HepG2 (cell line): ENCODE data around the gene KIF22. TPM values are rescaled to one million over a fixed set of nuclear protein-coding genes. Genes with fewer than 3 reads are reported as not detected.

Source experiments
- ELF1 ChIP-seq: sonication (generic); formaldehyde crosslinking; IDR thresholded peaks from 2 replicates; pipeline ENCODE4 v1.4.0; 2020; ENCODE audit warnings: missing genetic modification reagents
- ELF3 ChIP-seq: IDR thresholded peaks from 2 replicates; pipeline ENCODE4 v1.6.1; 2016; ENCODE audit warnings: missing genetic modification reagents, missing compliant biosample characterization
- FOXO1 ChIP-seq: sonication (generic); formaldehyde crosslinking; IDR thresholded peaks from 2 replicates; pipeline ENCODE4 v1.4.0; 2020; ENCODE audit warnings: missing genetic modification reagents
- IKZF4 ChIP-seq: sonication (generic); formaldehyde crosslinking; IDR thresholded peaks from 2 replicates; pipeline ENCODE4 v1.5.1; 2020; ENCODE audit warnings: borderline replicate concordance, mild to moderate bottlenecking, low read depth, missing genetic modification reagents; ENCODE audit errors: not compliant biosample characterization
- MIER3 ChIP-seq: IDR thresholded peaks from 2 replicates; pipeline ENCODE4 v1.6.1; 2016; ENCODE audit warnings: missing compliant biosample characterization, borderline replicate concordance
- NRL ChIP-seq: sonication (generic); formaldehyde crosslinking; IDR thresholded peaks from 2 replicates; pipeline ENCODE4 v1.5.0; 2020; ENCODE audit warnings: missing genetic modification reagents, mild to moderate bottlenecking, moderate library complexity, borderline replicate concordance
- PRPF4 ChIP-seq: fragments of 200-400 bp; formaldehyde crosslinking; IDR thresholded peaks from 2 replicates; pipeline ENCODE4 v1.6.1; 2016; ENCODE audit warnings: low read length, low read depth; ENCODE audit not compliant: poor library complexity, severe bottlenecking
- SCMH1 ChIP-seq: sonication (generic); formaldehyde crosslinking; IDR thresholded peaks from 2 replicates; pipeline ENCODE4 v1.9.0; 2021; ENCODE audit warnings: missing genetic modification reagents, mild to moderate bottlenecking, borderline replicate concordance
- SP2 ChIP-seq: sonication (generic); formaldehyde crosslinking; IDR thresholded peaks from 2 replicates; pipeline ENCODE4 v1.5.1; 2020; ENCODE audit warnings: mild to moderate bottlenecking, missing genetic modification reagents
- SRY ChIP-seq: sonication (generic); formaldehyde crosslinking; IDR thresholded peaks from 2 replicates; pipeline ENCODE4 v1.8.0; 2022; ENCODE audit warnings: mild to moderate bottlenecking, missing genetic modification reagents
- SYNCRIP ChIP-seq: fragments of 200-400 bp; formaldehyde crosslinking; IDR thresholded peaks from 2 replicates; pipeline ENCODE4 v1.6.1; 2018; ENCODE audit warnings: mild to moderate bottlenecking, low read depth, low read length; ENCODE audit not compliant: insufficient read depth
- YY1 ChIP-seq: IDR thresholded peaks from 2 replicates; pipeline ENCODE4 v1.6.1; 2011; ENCODE audit warnings: low read length, low read depth, moderate library complexity, mild to moderate bottlenecking; ENCODE audit not compliant: insufficient read depth, insufficient replicate concordance
- ZKSCAN5 ChIP-seq: sonication (generic); formaldehyde crosslinking; IDR thresholded peaks from 2 replicates; pipeline ENCODE4 v1.5.1; 2020; ENCODE audit warnings: mild to moderate bottlenecking, missing genetic modification reagents
- ZNF367 ChIP-seq: sonication (generic); formaldehyde crosslinking; IDR thresholded peaks from 2 replicates; pipeline ENCODE4 v1.4.0; 2020; ENCODE audit warnings: missing genetic modification reagents, borderline replicate concordance
- ZNF383 ChIP-seq: sonication (generic); formaldehyde crosslinking; IDR thresholded peaks from 2 replicates; pipeline ENCODE4 v1.4.0; 2020; ENCODE audit warnings: missing genetic modification reagents, mild to moderate bottlenecking, borderline replicate concordance
- ZNF562 ChIP-seq: sonication (generic); formaldehyde crosslinking; IDR thresholded peaks from 2 replicates; pipeline ENCODE4 v1.8.0; 2022; ENCODE audit warnings: missing genetic modification reagents, borderline replicate concordance
- ZNF7 ChIP-seq: IDR thresholded peaks from 2 replicates; pipeline ENCODE4 v1.6.1; 2016; ENCODE audit warnings: missing biosample characterization, missing genetic modification reagents
- ZNF720 ChIP-seq: sonication (generic); formaldehyde crosslinking; IDR thresholded peaks from 2 replicates; pipeline ENCODE4 v1.4.0; 2020; ENCODE audit warnings: missing genetic modification reagents
- ZNF792 ChIP-seq: IDR thresholded peaks from 2 replicates; pipeline ENCODE4 v1.6.1; 2016
- polyA plus RNA-seq, 8 experiments: library from polyadenylated mRNA; depleted of rRNA in 3 of 8; stranded (reverse) in 7 of 8; unstranded in 1 of 8; fragments of >200 nt; fragmentation: Illumina TruSeq in 4 of 8; extraction: Trizol in 4 of 8; gene quantifications; 2 replicates each; pipeline versions ENCODE4 v1.2.1 to v1.2.3, GENCODE V29; 2011 to 2016; ENCODE audit warnings: low read depth in 4 of 8, missing spikeins in 1 of 8, mixed read lengths in 1 of 8; ENCODE audit not compliant: insufficient read depth in 1 of 8
- total RNA-seq, 5 experiments: library from RNA; depleted of rRNA; stranded (reverse); fragments of >200 nt; fragmentation: Illumina TruSeq; extraction: Trizol; gene quantifications; 2 replicates each; pipeline ENCODE4 v1.2.3, GENCODE V29; 2016; ENCODE audit warnings: low read depth in 1 of 5
- TF ChIP-seq, protein P1 (sequence below): sonication (generic); formaldehyde crosslinking; IDR thresholded peaks from 2 replicates; pipeline ENCODE4 v1.5.1; 2020; ENCODE audit warnings: mild to moderate bottlenecking, moderate library complexity, missing genetic modification reagents
- TF ChIP-seq, protein P2 (sequence below): sonication (generic); formaldehyde crosslinking; IDR thresholded peaks from 2 replicates; pipeline ENCODE4 v1.4.0; 2020; ENCODE audit warnings: mild to moderate bottlenecking, low read depth, missing genetic modification reagents
- TF ChIP-seq, protein P3 (sequence below): IDR thresholded peaks from 2 replicates; pipeline ENCODE4 v1.6.1; 2012; ENCODE audit warnings: low read depth, low read length, improper control_type of control experiment
- TF ChIP-seq, protein P4 (sequence below): sonication (generic); formaldehyde crosslinking; IDR thresholded peaks from 2 replicates; pipeline ENCODE4 v1.8.1; 2023; ENCODE audit warnings: missing genetic modification reagents, inconsistent platforms, borderline replicate concordance

The KIF22 gene
- total and polyA plus RNA-seq, 2 of the 13 experiments (the other 11 are each of a cell fraction or from before 2014, with no cell fraction given) = 95.8 to 118 TPM

DNA sequence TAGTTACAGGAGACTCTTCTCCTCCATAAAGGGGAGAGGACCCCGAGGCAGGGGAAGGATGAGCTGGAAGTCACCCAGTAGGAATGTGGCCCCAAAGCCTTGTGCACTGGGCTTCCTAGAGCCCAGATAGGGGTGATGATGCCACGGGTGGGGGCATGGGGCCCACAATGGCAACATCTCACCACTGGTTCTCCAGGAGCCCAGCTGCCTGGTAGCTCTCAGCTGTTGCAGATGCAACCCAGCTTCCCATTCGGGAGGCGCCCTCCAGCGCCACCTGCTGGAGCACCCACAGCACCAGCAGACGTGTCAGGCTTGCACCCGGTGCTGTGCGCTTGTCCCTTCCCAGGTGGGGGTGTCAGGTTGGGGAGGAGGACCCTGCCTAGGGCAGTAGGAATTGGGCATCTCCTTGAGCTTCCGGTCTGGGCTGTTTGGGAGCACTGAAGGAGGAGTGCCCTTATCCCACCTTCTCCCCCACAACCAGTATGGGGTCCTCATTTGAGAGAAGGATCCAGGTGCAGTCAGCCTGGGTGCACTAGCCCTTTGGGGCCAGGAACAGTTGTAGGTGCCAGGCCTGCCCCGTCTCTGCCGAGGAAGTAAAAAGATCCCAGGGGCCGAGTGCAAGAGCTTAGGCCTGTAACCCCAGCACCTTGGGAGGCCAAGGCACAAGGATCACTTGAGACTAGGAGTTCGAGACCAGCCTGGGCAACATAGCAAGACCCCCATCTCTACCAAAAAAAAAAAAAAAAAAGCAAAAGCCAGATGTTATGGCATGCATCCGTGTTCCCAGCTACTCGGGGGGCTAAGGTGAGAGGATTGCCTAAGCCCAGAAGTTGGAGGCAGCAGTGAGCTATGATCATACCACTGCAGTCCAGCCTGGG is 58.1 kb downstream of the KIF22 start (continued):
- TF ChIP-seq, protein P1, sequence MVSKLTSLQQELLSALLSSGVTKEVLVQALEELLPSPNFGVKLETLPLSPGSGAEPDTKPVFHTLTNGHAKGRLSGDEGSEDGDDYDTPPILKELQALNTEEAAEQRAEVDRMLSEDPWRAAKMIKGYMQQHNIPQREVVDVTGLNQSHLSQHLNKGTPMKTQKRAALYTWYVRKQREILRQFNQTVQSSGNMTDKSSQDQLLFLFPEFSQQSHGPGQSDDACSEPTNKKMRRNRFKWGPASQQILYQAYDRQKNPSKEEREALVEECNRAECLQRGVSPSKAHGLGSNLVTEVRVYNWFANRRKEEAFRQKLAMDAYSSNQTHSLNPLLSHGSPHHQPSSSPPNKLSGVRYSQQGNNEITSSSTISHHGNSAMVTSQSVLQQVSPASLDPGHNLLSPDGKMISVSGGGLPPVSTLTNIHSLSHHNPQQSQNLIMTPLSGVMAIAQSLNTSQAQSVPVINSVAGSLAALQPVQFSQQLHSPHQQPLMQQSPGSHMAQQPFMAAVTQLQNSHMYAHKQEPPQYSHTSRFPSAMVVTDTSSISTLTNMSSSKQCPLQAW (CRISPR knock-in tag) = peak; percentile 21; the same call in 1 of the 2 replicates
- TF ChIP-seq ELF3 (0 out of 2 replicates have a peak, but pooled peaks have one; percentile 32), ZNF367 (CRISPR knock-in tag) (no peak), SYNCRIP (no peak), IKZF4 (CRISPR knock-in tag) (peak; percentile 49), PRPF4 (no peak), FOXO1 (CRISPR knock-in tag) (peak; percentile 67; the same call in 1 of the 2 replicates), SCMH1 (CRISPR knock-in tag) (no peak), SRY (CRISPR knock-in tag) (no peak), YY1 (peak; percentile 68), MIER3 (CRISPR knock-in tag) (peak; percentile 52; the same call in 1 of the 2 replicates), ZKSCAN5 (CRISPR knock-in tag) (no peak), SP2 (no peak), NRL (no peak), ZNF562 (no peak), ZNF7 (CRISPR knock-in tag) (no peak), ZNF383 (no peak), ZNF792 (CRISPR knock-in tag) (no peak), ELF1 (CRISPR knock-in tag) (peak; percentile 48; the same call in 1 of the 2 replicates), ZNF720 (no peak)
- TF ChIP-seq, protein P2, sequence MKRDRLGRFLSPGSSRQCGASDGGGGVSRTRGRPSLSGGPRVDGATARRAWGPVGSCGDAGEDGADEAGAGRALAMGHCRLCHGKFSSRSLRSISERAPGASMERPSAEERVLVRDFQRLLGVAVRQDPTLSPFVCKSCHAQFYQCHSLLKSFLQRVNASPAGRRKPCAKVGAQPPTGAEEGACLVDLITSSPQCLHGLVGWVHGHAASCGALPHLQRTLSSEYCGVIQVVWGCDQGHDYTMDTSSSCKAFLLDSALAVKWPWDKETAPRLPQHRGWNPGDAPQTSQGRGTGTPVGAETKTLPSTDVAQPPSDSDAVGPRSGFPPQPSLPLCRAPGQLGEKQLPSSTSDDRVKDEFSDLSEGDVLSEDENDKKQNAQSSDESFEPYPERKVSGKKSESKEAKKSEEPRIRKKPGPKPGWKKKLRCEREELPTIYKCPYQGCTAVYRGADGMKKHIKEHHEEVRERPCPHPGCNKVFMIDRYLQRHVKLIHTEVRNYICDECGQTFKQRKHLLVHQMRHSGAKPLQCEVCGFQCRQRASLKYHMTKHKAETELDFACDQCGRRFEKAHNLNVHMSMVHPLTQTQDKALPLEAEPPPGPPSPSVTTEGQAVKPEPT (CRISPR knock-in tag) = 0 out of 2 replicates have a peak, but pooled peaks have one; percentile 35
- TF ChIP-seq, protein P3, sequence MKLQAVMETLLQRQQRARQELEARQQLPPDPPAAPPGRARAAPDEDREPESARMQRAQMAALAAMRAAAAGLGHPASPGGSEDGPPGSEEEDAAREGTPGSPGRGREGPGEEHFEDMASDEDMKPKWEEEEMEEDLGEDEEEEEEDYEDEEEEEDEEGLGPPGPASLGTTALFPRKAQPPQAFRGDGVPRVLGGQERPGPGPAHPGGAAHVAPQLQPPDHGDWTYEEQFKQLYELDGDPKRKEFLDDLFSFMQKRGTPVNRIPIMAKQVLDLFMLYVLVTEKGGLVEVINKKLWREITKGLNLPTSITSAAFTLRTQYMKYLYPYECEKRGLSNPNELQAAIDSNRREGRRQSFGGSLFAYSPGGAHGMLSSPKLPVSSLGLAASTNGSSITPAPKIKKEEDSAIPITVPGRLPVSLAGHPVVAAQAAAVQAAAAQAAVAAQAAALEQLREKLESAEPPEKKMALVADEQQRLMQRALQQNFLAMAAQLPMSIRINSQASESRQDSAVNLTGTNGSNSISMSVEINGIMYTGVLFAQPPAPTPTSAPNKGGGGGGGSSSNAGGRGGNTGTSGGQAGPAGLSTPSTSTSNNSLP = no peak
- TF ChIP-seq, protein P4, sequence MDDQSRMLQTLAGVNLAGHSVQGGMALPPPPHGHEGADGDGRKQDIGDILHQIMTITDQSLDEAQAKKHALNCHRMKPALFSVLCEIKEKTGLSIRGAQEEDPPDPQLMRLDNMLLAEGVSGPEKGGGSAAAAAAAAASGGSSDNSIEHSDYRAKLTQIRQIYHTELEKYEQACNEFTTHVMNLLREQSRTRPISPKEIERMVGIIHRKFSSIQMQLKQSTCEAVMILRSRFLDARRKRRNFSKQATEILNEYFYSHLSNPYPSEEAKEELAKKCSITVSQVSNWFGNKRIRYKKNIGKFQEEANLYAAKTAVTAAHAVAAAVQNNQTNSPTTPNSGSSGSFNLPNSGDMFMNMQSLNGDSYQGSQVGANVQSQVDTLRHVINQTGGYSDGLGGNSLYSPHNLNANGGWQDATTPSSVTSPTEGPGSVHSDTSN (CRISPR knock-in tag) = no peak
